ENCODE data around the gene SBK2. TPM values are rescaled to one million over a fixed set of nuclear protein-coding genes. Genes with fewer than 3 reads are reported as not detected.
"Not testable (repeated sequence)": the region's sequence is repeated elsewhere in the genome, so short reads cannot be mapped to it uniquely, and the experiment has no call there.

The SBK2 gene
- total RNA-seq, 4 donors from 2014 or later: 1.5 to 3.0 (median 1.6) TPM; not detected in 1

GRCh38 chr19:55535173-55535964 lies 1.6 kb downstream of the SBK2 start:
- H3K27ac ChIP-seq: no peak overlapping the region
- H3K4me3 ChIP-seq: no peak overlapping the region
- DNase-seq (no peak), ATAC-seq (no peak)
- no peaks in the 10 kb centered on the region for H3K36me3 ChIP-seq
- H3K4me1 ChIP-seq: peaks cover 0 to 4% of the 10 kb centered on the region in 2 donors
- no peaks in the 10 kb centered on the region for H3K27me3 ChIP-seq
- in situ Hi-C loops (cut with MboI; ENCODE audit: low sequenced_read_pairs in 4 of 4): no loop called here
- no peak for TF ChIP-seq CTCF (IDR thresholded peaks at IDR 0.05 in 4 of 5, conservative IDR thresholded peaks at IDR 0.05 in 1 of 5)
- no peak for TF ChIP-seq POLR2A (IDR thresholded peaks at IDR 0.05)
- no peaks in the 10 kb centered on the region for H3K9me3 ChIP-seq
- intact Hi-C loops (cut with DNase I; ENCODE audit: low total_unique reads): no loop called here

GRCh38 chr19:55534280-55534679 lies 2.7 kb downstream of the SBK2 start:
- intact Hi-C loops (cut with DNase I; ENCODE audit: low total_unique reads); ATAC-seq: not testable (repeated sequence)

GRCh38 chr19:55530996-55531395 lies 5.9 kb downstream of the SBK2 start:
- no peaks in the 10 kb centered on the region for H3K27me3 ChIP-seq
- DNase-seq: no peak
- H3K36me3 ChIP-seq: no peaks in the 10 kb centered on the region
- in situ Hi-C loops (cut with MboI; ENCODE audit: low sequenced_read_pairs in 4 of 4) (no loop called here), intact Hi-C loops (cut with DNase I; ENCODE audit: low total_unique reads) (no loop called here)
- no peaks in the 10 kb centered on the region for H3K9me3 ChIP-seq
- ATAC-seq: no peak
- peaks cover 3 to 8% of the 10 kb centered on the region in 2 donors for H3K4me1 ChIP-seq
- H3K27ac ChIP-seq: no peak overlapping the region
- TF ChIP-seq CTCF (IDR thresholded peaks at IDR 0.05 in 4 of 5, conservative IDR thresholded peaks at IDR 0.05 in 1 of 5): no peak
- TF ChIP-seq POLR2A (IDR thresholded peaks at IDR 0.05): no peak
- no peak overlapping the region for H3K4me3 ChIP-seq

More at GRCh38 chr19:55534280-55534679, 2.7 kb downstream of the SBK2 start:
- H3K9me3 ChIP-seq; in situ Hi-C loops (cut with MboI; ENCODE audit: low sequenced_read_pairs in 4 of 4); H3K27ac ChIP-seq; H3K36me3 ChIP-seq; H3K4me3 ChIP-seq; DNase-seq; H3K4me1 ChIP-seq; H3K27me3 ChIP-seq: not testable (repeated sequence)

GRCh38 chr19:55529636-55530234 lies 7.2 kb downstream of the SBK2 start:
- in situ Hi-C loops (cut with MboI; ENCODE audit: low sequenced_read_pairs in 4 of 4) (no loop called here), intact Hi-C loops (cut with DNase I; ENCODE audit: low total_unique reads) (no loop called here)
- TF ChIP-seq POLR2A (IDR thresholded peaks at IDR 0.05) (no peak), CTCF (IDR thresholded peaks at IDR 0.05 in 4 of 5, conservative IDR thresholded peaks at IDR 0.05 in 1 of 5) (no peak)
- Histone ChIP-seq H3K27ac (no peak overlapping the region), H3K36me3 (no peaks in the 10 kb centered on the region), H3K4me1 (peaks cover 9 to 14% of the 10 kb centered on the region in 2 donors), H3K4me3 (no peak overlapping the region), H3K9me3 (no peaks in the 10 kb centered on the region), H3K27me3 (no peaks in the 10 kb centered on the region)
- DNase-seq: no peak
- ATAC-seq: no peak

- ATAC-seq: no peak
- no peaks in the 10 kb centered on the region for H3K27me3 ChIP-seq
- H3K4me1 ChIP-seq: peaks cover 10 to 14% of the 10 kb centered on the region in 2 donors
- H3K27ac ChIP-seq: no peak overlapping the region
- in situ Hi-C loops (cut with MboI; ENCODE audit: low sequenced_read_pairs in 4 of 4): no loop called here
- TF ChIP-seq POLR2A (IDR thresholded peaks at IDR 0.05) (no peak), CTCF (IDR thresholded peaks at IDR 0.05 in 4 of 5, conservative IDR thresholded peaks at IDR 0.05 in 1 of 5) (no peak)
- DNase-seq: no peak
- H3K36me3 ChIP-seq: no peaks in the 10 kb centered on the region
- no peaks in the 10 kb centered on the region for H3K9me3 ChIP-seq
- intact Hi-C loops (cut with DNase I; ENCODE audit: low total_unique reads): no loop called here
- no peak overlapping the region for H3K4me3 ChIP-seq
These were observed 8.7 kb downstream of the SBK2 start for GRCh38 chr19:55528030-55528803.

Data from gastrocnemius medialis (tissue), 4 donors.